GM23338 (cell line): Measurements from ENCODE around the gene CD276.

Experiments used
- CREB1 ChIP-seq: fragments of 250-450 bp; sonication (Bioruptor Pico); IDR thresholded peaks from 2 replicates; pipeline ENCODE4 v1.5.0; 2020; ENCODE audit warnings: low read depth, mild to moderate bottlenecking, moderate library complexity
- CTCF ChIP-seq, 2 experiments: fragments of 200-600 bp in 1 of 2; sonication (generic) in 1 of 2; conservative IDR thresholded peaks; 2 replicates each; pipeline versions ENCODE4 v1.5.1 to v1.6.1; 2016 to 2017; ENCODE audit warnings: antibody characterized with exemption in 2 of 2, low read depth in 2 of 2, mild to moderate bottlenecking in 2 of 2, moderate library complexity in 1 of 2
- ETS1 ChIP-seq: IDR thresholded peaks from 2 replicates; pipeline ENCODE4 v1.6.1; 2016; ENCODE audit warnings: antibody characterized with exemption
- EZH2 ChIP-seq: fragments of 200-600 bp; sonication (generic); IDR thresholded peaks from one replicate; pipeline ENCODE4 v1.8.0; 2017; ENCODE audit warnings: antibody characterized with exemption, mild to moderate bottlenecking, low read depth; ENCODE audit not compliant: unreplicated experiment
- EZH2phosphoT487 ChIP-seq: fragments of 200-600 bp; sonication (generic); IDR thresholded peaks from one replicate; pipeline ENCODE4 v1.8.1; 2018; ENCODE audit warnings: antibody characterized with exemption; ENCODE audit not compliant: unreplicated experiment
- JUNB ChIP-seq: IDR thresholded peaks from one replicate; pipeline ENCODE4 v1.6.1; 2016; ENCODE audit warnings: antibody characterized with exemption; ENCODE audit not compliant: unreplicated experiment
- NANOG ChIP-seq: IDR thresholded peaks from 2 replicates; pipeline ENCODE4 v1.6.1; 2016; ENCODE audit warnings: antibody characterized with exemption, borderline replicate concordance
- POLR2AphosphoS5 ChIP-seq: IDR thresholded peaks from 2 replicates; pipeline ENCODE4 v1.6.1; 2016; ENCODE audit warnings: antibody characterized with exemption, low read depth
- REST ChIP-seq: IDR thresholded peaks from one replicate; pipeline ENCODE4 v1.6.1; 2018; ENCODE audit warnings: antibody characterized with exemption; ENCODE audit not compliant: unreplicated experiment
- STAT1 ChIP-seq: IDR thresholded peaks from one replicate; pipeline ENCODE4 v1.6.1; 2016; ENCODE audit warnings: antibody characterized with exemption; ENCODE audit not compliant: unreplicated experiment
- ZNF114 ChIP-seq: fragments of 250-450 bp; sonication (Bioruptor Pico); IDR thresholded peaks from 2 replicates; pipeline ENCODE4 v1.5.0; 2020; ENCODE audit warnings: mild to moderate bottlenecking, moderate library complexity
- ZNF331 ChIP-seq: fragments of 250-450 bp; sonication (Bioruptor Pico); IDR thresholded peaks from 2 replicates; pipeline ENCODE4 v1.5.0; 2020; ENCODE audit warnings: low read depth, mild to moderate bottlenecking, moderate library complexity
- ZNF462 ChIP-seq: fragments of 250-450 bp; sonication (Bioruptor Pico); IDR thresholded peaks from 2 replicates; pipeline ENCODE4 v1.5.0; 2020; ENCODE audit warnings: mild to moderate bottlenecking, moderate library complexity

- TF ChIP-seq CTCF (conservative IDR thresholded peaks at IDR 0.05; ENCODE audit: low read depth in 2 of 2), result no peak
- TF ChIP-seq EZH2, result no peak
- no peak for TF ChIP-seq EZH2phosphoT487
- TF ChIP-seq CREB1 (CRISPR knock-in tag), result no peak
- TF ChIP-seq POLR2AphosphoS5, result no peak
- TF ChIP-seq REST, result no peak
- no peak for TF ChIP-seq STAT1
- TF ChIP-seq ETS1, result no peak
- TF ChIP-seq JUNB, result no peak
- TF ChIP-seq ZNF331 (CRISPR knock-in tag), result no peak
- TF ChIP-seq NANOG, result no peak
- TF ChIP-seq ZNF114 (CRISPR knock-in tag), result no peak
- no peak for TF ChIP-seq ZNF462 (CRISPR knock-in tag)
Measured at GRCh38 chr15:73647259-73648013, 36.7 kb upstream of the CD276 start.
